C4-2B (cell line): Measurements from ENCODE around the gene ALKAL2.
"Not testable (repeated sequence)": the region's sequence is repeated elsewhere in the genome, so short reads cannot be mapped to it uniquely, and the experiment has no call there.

Source experiments
- ZFX ChIP-seq: fragments of 450-650 bp; IDR thresholded peaks from 2 replicates; pipeline ENCODE4 v1.6.1; 2017
- TF ChIP-seq, protein P1 (sequence below): fragments of 450-650 bp; conservative IDR thresholded peaks from 2 replicates; pipeline ENCODE4 v1.5.1; 2017; ENCODE audit warnings: mild to moderate bottlenecking

DNA sequence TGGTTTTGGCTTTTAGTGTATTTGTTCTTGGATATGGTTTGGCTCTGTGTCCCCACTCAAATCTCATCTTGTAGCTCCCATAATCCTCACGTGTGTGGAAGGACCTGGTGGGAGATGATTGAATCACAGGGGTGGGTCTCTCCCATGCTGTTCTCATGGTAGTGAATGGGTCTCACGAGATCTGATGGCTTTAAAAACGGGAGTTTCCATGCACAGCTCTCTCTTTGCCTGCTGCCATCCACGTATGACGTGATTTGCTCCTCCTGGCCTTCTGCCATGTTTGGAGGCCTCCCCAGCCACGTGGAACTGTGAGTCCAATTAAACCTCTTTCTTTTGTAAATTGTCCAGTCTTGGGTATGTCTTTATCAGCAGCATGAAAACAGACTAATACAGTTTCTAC lies 28.0 kb upstream of the ALKAL2 start:
- TF ChIP-seq, protein P1, sequence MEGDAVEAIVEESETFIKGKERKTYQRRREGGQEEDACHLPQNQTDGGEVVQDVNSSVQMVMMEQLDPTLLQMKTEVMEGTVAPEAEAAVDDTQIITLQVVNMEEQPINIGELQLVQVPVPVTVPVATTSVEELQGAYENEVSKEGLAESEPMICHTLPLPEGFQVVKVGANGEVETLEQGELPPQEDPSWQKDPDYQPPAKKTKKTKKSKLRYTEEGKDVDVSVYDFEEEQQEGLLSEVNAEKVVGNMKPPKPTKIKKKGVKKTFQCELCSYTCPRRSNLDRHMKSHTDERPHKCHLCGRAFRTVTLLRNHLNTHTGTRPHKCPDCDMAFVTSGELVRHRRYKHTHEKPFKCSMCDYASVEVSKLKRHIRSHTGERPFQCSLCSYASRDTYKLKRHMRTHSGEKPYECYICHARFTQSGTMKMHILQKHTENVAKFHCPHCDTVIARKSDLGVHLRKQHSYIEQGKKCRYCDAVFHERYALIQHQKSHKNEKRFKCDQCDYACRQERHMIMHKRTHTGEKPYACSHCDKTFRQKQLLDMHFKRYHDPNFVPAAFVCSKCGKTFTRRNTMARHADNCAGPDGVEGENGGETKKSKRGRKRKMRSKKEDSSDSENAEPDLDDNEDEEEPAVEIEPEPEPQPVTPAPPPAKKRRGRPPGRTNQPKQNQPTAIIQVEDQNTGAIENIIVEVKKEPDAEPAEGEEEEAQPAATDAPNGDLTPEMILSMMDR, result not testable (repeated sequence)
- not testable (repeated sequence) for TF ChIP-seq ZFX
